NCI-H2107 (cell line): Measurements from ENCODE around the gene KRT34.

Experiments
- DNase-seq: peaks from one replicate; lab custom pipeline; 2025; lab: John Stamatoyannopoulos, UW

KRT34 gene

DNA sequence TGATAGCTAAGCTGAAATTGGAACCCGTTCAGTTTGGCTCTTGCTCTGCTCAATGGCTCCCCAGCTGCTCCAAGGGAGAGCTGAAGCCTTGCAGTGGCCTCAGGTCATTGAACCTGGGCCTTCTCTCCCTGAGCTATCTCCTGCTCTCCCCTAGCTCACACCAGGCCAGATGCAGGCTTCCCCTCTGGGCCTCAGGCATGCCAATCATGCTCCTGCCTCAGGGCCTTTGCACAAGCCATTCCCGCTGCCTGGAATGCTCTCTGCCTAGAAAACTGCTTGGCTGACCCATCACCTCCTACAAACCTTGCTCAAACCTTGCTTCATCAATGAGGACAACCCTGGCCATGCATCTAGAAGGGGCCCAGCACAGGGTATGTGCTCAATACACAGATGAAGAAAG lies 49.9 kb downstream of the KRT34 start:
- DNase-seq = no peak

DNA sequence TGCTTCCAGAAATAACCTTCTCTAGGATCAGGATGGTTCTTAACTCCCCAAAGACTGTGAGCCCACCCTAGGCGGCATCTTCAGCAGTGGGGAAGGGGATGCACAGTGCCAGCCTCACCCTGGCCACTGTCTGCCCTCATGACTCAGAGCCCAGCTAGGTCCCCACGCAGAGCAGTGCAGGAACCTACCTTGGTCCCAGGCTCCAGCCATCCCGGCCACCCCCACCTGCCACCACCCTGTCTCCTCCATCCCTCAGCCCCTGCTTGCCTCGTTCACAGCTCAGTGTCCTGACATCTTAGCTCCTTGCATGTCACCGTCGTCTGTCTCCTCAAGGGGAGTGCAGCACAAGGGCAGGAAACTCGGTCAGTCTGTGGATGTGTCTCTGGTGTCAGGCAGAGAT lies 50.5 kb downstream of the KRT34 start:
- DNase-seq = no peak

DNA sequence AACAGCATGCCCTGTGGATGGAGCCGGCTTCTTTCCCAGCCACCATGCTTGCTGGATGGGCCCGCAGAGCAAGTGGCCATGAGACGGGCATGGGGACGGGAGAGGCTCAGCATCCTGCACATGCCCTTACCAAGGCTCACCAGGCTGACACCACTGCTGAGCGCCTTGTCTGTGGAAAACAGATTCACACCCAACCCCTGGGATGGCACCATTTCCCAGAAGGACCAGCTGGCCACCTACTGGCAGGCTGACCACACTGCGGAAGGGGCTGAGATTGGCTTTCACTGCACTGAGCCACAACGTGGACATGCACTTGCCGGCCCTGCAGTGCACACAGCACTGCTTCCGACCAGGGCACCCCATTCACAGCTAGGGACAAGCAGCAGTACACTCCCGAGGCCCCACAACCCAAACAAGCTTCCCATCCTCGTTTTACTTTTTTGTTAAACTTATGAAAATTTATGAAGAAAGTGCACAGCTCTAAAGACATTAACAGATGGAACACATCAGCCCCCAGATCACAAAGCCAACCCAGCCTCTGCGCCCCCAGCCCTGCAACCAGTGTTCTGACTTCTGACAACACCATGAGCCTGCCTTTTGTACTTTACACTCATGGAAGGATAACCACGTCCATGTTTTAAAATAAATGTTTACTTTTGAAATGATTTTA lies 52.7 kb downstream of the KRT34 start:
- DNase-seq = peak; percentile 14

DNA sequence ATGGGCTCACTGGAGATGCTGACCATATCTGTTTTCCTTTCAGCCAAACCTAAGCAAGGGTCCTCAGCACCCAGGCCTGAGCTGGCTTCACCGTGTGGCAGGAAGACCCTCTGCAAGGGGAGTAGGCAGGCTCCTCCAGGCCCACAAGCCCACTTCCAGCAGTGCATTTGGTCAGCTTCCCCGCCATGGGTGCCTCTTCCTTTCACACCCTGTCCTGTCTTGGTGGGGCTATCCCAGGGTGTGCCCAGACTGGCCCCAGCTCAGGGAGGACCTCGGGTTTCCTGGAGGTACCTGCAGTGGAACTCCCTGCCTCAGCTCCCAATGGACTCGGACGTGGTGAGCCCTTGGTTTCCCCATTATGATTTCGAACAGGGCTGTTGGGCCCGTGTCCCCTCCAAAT lies 53.9 kb downstream of the KRT34 start:
- no peak for DNase-seq
